HUES6 (cell line): ENCODE results near the gene HS6ST1.

Experiments used
- H3K27ac ChIP-seq: 2 replicates; pipeline ENCODE4 v1.7.0; 2013; ENCODE audit warnings: low read depth, mild to moderate bottlenecking, low read length, inconsistent platforms
- H3K27me3 ChIP-seq: 2 replicates; pipeline ENCODE4 v1.6.1; 2013; ENCODE audit warnings: low read length; ENCODE audit not compliant: control insufficient read depth, insufficient read depth
- H3K36me3 ChIP-seq: 2 replicates; pipeline ENCODE4 v1.6.1; 2013; ENCODE audit warnings: low read length; ENCODE audit not compliant: control insufficient read depth, insufficient read depth
- H3K4me1 ChIP-seq: 2 replicates; pipeline ENCODE4 v1.6.1; 2013; ENCODE audit warnings: low read length; ENCODE audit not compliant: control insufficient read depth, insufficient read depth
- H3K4me3 ChIP-seq: 2 replicates; pipeline ENCODE4 v1.5.1; 2013; ENCODE audit warnings: low read depth, low read length
- H3K9ac ChIP-seq: one replicate; pipeline ENCODE4 v1.6.1; 2013; ENCODE audit warnings: mild to moderate bottlenecking, low read length
- H3K9me3 ChIP-seq: 2 replicates; pipeline ENCODE4 v1.6.1; 2013; ENCODE audit warnings: low read depth, low read length; ENCODE audit not compliant: control insufficient read depth, insufficient read depth

HS6ST1 gene

GRCh38 chr2:128301501-128301966 lies 17.1 kb downstream of the HS6ST1 start:
- Histone ChIP-seq H3K9me3 (no peaks in the 10 kb centered on the region), H3K4me1 (peaks cover 28% of the 10 kb centered on the region), H3K36me3 (no peaks in the 10 kb centered on the region), H3K27ac (no peak overlapping the region), H3K9ac (no peak overlapping the region), H3K4me3 (no peak overlapping the region), H3K27me3 (no peaks in the 10 kb centered on the region)

- no peaks in the 10 kb centered on the region for H3K36me3 ChIP-seq
- no peak overlapping the region for H3K4me3 ChIP-seq
- no peak overlapping the region for H3K9ac ChIP-seq
- no peak overlapping the region for H3K27ac ChIP-seq
- H3K9me3 ChIP-seq, result no peaks in the 10 kb centered on the region
- peaks cover 23% of the 10 kb centered on the region for H3K4me1 ChIP-seq
- no peaks in the 10 kb centered on the region for H3K27me3 ChIP-seq
Measured at GRCh38 chr2:128301021-128301420, 17.6 kb downstream of the HS6ST1 start.

GRCh38 chr2:128300151-128301020 lies 18.3 kb downstream of the HS6ST1 start:
- Histone ChIP-seq H3K27ac (no peak overlapping the region), H3K4me3 (no peak overlapping the region), H3K9me3 (no peaks in the 10 kb centered on the region), H3K4me1 (peaks cover 16% of the 10 kb centered on the region), H3K9ac (no peak overlapping the region), H3K27me3 (no peaks in the 10 kb centered on the region), H3K36me3 (no peaks in the 10 kb centered on the region)

- Histone ChIP-seq H3K4me3 (no peak overlapping the region), H3K27me3 (no peaks in the 10 kb centered on the region), H3K27ac (no peak overlapping the region), H3K4me1 (peaks cover 9% of the 10 kb centered on the region), H3K9me3 (no peaks in the 10 kb centered on the region), H3K9ac (no peak overlapping the region), H3K36me3 (no peaks in the 10 kb centered on the region)
Measured at GRCh38 chr2:128299628-128300027, 19.0 kb downstream of the HS6ST1 start.

- Histone ChIP-seq H3K9ac (no peak overlapping the region), H3K27ac (no peak overlapping the region), H3K9me3 (no peaks in the 10 kb centered on the region), H3K4me3 (no peak overlapping the region), H3K4me1 (peaks cover 10% of the 10 kb centered on the region; the same call in 1 of the 2 replicates), H3K36me3 (no peaks in the 10 kb centered on the region), H3K27me3 (no peaks in the 10 kb centered on the region)
Measured at GRCh38 chr2:128298846-128299507, 19.7 kb downstream of the HS6ST1 start.

- Histone ChIP-seq H3K36me3 (no peaks in the 10 kb centered on the region), H3K4me3 (no peak overlapping the region), H3K9me3 (no peaks in the 10 kb centered on the region), H3K27ac (no peak overlapping the region), H3K9ac (no peak overlapping the region), H3K27me3 (no peaks in the 10 kb centered on the region), H3K4me1 (peaks cover 17% of the 10 kb centered on the region)
Measured at GRCh38 chr2:128298286-128298685, 20.4 kb downstream of the HS6ST1 start.

GRCh38 chr2:128293870-128294455 lies 24.7 kb downstream of the HS6ST1 start:
- Histone ChIP-seq H3K4me1 (peaks cover 41% of the 10 kb centered on the region), H3K9me3 (no peaks in the 10 kb centered on the region), H3K36me3 (no peaks in the 10 kb centered on the region), H3K27me3 (no peaks in the 10 kb centered on the region), H3K9ac (no peak overlapping the region), H3K4me3 (no peak overlapping the region), H3K27ac (no peak overlapping the region)

GRCh38 chr2:128293426-128293755 lies 25.3 kb downstream of the HS6ST1 start:
- Histone ChIP-seq H3K4me1 (peaks cover 44% of the 10 kb centered on the region), H3K4me3 (no peak overlapping the region), H3K27ac (no peak overlapping the region), H3K27me3 (no peaks in the 10 kb centered on the region), H3K36me3 (peaks cover under 1% of the 10 kb centered on the region; the same call in 1 of the 2 replicates), H3K9me3 (no peaks in the 10 kb centered on the region), H3K9ac (no peak overlapping the region)

- H3K27me3 ChIP-seq, result no peaks in the 10 kb centered on the region
- H3K4me1 ChIP-seq, result peaks cover 44% of the 10 kb centered on the region
- peaks cover 6% of the 10 kb centered on the region for H3K36me3 ChIP-seq
Measured at GRCh38 chr2:128292599-128293425, 25.9 kb downstream of the HS6ST1 start.

GRCh38 chr2:128291844-128292598 lies 26.6 kb downstream of the HS6ST1 start:
- Histone ChIP-seq H3K27ac (no peak overlapping the region), H3K4me3 (no peak overlapping the region), H3K9me3 (no peaks in the 10 kb centered on the region), H3K36me3 (peaks cover 7% of the 10 kb centered on the region), H3K9ac (no peak overlapping the region), H3K27me3 (no peaks in the 10 kb centered on the region), H3K4me1 (peaks cover 48% of the 10 kb centered on the region)

More at GRCh38 chr2:128292599-128293425, 25.9 kb downstream of the HS6ST1 start:
- Histone ChIP-seq H3K27ac (peak overlapping the region; percentile 13; the same call in 1 of the 2 replicates), H3K9ac (no peak overlapping the region), H3K9me3 (no peaks in the 10 kb centered on the region), H3K4me3 (no peak overlapping the region)
